ENCODE data around the gene CATSPER3. TPM values are rescaled to one million over a fixed set of nuclear protein-coding genes. Genes with fewer than 3 reads are reported as not detected.

CATSPER3 gene
- total RNA-seq, 2 donors from 2014 or later: 0.79 to 1.1 TPM

Other genes with a start within 250 kb of the CATSPER3 start
- 10 to 100 TPM; 55.0 to 61.9 TPM for gene CAMLG, start 229.4 kb upstream of the CATSPER3 start, total RNA-seq
- 10 to 100 TPM; 81.9 to 93.2 TPM for gene DDX46, start 209.1 kb upstream of the CATSPER3 start, total RNA-seq
- 10 to 100 TPM; 39.4 TPM for gene C5orf24, start 121.9 kb upstream of the CATSPER3 start, total RNA-seq
- gene TXNDC15, start 93.5 kb upstream of the CATSPER3 start, total RNA-seq: 10 to 100 TPM; 46.9 TPM
- gene PCBD2, start 62.8 kb upstream of the CATSPER3 start, total RNA-seq: 10 to 100 TPM; 22.1 to 22.2 TPM
- under 1 TPM; 0.50 to 0.76 TPM for gene PITX1, start 66.3 kb downstream of the CATSPER3 start, total RNA-seq

All from activated T-cell treated with anti-CD3 and anti-CD28 coated beads, Interleukin-2, amount 50 U/mL, for 72 hours (primary cell).